GM18907 (cell line): ENCODE results near the gene ZFP91.

Experiments
- ATAC-seq: cut with Tn5 transposase; IDR thresholded peaks from one replicate; pipeline ENCODE4 v1.9.1; 2021; ENCODE audit warnings: mild to moderate bottlenecking, moderate library complexity; ENCODE audit not compliant: unreplicated experiment

Gene ZFP91

DNA sequence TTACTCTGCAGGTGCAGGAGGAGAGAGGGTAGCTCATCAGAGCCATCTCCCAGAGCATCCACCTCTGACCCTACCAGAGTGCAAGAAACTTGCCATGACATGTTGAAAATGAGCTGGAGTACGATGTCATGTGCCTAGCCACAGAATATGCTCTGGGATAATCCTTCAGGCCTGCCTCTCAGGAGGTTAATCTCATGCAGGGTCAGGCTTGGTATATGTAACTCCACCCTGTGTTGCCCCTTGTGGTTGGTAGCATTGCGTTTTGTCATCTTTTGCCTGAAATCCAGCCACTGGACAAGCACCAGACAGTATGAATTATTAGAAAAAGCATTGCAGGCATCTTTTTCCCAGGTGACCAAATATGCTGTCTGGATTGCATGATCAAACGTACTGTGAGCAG, 79.8 kb downstream of the ZFP91 start:
- no peak for ATAC-seq

DNA sequence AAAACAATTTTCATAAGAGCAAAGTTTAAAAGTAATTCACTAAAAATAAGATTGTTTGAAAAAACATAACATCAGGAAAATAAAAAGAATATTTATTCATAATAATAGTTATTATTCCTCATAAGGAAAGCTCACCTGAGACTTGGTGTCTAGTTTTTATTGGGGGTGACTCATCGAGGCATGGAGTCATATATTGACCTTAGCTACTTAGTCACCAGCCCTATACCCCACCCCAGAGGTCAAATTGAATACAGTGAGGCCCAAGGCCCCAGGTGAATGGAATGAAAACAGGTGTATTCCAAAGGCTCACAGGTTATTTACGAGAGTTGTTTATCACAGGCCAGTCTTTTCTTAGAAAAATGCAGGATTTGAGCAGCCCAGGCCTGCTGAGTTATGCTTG, 80.5 kb downstream of the ZFP91 start:
- ATAC-seq, result no peak

DNA sequence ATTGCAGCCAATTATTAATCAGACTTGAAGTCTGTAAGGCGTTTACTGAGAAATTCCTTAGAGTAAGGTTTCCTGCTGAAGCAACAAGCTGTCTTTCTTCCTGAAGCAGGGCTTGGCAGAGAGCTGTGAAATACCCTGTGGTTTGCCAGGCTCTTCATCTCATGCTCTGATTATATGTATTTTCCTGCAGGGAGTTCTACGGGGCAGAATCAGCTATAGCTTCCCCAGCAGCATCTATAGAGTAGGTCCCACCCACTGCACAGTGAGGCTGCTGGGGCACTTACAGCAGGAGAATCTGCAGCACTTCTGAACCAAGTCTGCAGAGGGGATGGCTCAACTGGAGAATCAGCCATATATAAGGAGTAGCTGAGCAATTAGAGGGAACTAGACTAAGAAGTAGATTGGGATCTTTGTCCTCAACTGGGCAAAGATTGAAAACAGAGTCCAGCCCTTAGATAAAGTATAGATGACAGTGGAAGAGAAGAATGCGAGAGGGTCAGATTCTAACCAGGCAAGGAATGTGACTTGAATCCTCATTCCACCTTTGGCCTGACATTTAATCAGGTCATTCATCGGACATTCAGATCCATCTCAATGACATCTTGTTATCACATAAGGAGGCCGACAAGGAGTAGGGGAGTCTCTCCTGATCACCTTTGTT, 81.2 kb downstream of the ZFP91 start:
- no peak for ATAC-seq
